RWPE1 (cell line): Measurements from ENCODE around the gene MAP1LC3A.

Experiments used
- CTCF ChIA-PET: fragments of 350-600 bp; sonication (Branson Sonifier 250); formaldehyde crosslinking; extraction: SDS; loops from one replicate; lab custom pipeline; 2021; lab: Yijun Ruan, JAX
- POLR2A ChIA-PET: fragments of 400-600 bp; formaldehyde crosslinking; extraction: SDS; loops from one replicate; lab custom pipeline; 2020; ENCODE audit warnings: antibody characterized with exemption; ENCODE audit not compliant: low non-redundant PET; lab: Yijun Ruan, JAX
- DNase-seq: peaks from one replicate; pipeline ENCODE4 v3.0.0; 2012; ENCODE audit warnings: low spot score
- H3K27ac ChIP-seq: fragments of 450-650 bp; 2 replicates; pipeline ENCODE4 v1.5.1; 2017
- TF ChIP-seq, protein P1 (sequence below): fragments of 450-650 bp; conservative IDR thresholded peaks from 2 replicates; pipeline ENCODE4 v1.5.1; 2017; ENCODE audit warnings: low read depth, mild to moderate bottlenecking

MAP1LC3A gene

DNA sequence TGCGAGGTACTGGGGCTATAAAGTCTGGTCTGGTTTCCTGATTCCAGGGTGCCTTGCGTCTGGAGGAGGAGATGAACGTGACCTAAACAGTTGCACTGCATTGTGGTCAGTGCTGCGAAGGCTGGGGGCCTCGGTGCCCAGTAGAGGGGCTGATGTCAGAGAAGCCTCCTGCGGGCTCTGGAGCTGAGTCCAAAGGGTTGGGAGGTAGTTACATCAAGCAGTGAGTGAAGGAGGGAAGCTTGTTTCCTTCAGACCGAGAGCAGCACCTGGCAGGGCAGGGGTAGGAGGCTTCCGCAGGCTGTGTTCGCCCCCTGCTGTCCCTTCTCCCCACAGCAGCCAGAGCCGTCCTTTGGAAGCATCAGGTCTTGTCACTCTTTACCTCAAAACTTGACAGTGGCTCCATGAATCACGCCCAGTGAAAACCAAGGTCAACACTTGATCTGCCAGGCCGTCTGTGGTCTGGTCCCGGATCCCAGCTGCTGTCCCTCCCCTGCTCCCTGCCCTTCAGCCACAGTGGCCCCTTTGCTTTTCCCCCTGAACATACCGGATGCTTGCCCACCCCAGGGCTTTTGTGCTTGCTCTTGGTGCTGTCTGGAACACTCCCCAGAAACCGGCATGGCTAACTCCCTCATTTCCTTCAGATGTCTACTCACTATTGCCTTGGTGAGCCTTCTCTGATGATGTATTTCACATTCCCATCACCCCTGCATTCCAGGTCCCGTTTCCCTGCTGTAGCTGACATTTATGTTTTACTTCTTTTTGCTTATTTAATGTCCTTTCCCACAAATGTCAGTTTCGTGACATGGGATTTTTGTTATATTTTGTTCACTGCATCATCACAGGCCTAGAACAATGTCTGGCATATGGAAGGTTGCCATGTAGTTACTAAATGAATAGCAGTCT lies 35.3 kb upstream of the MAP1LC3A start:
- POLR2A ChIA-PET, result no interaction called here
- TF ChIP-seq, protein P1, sequence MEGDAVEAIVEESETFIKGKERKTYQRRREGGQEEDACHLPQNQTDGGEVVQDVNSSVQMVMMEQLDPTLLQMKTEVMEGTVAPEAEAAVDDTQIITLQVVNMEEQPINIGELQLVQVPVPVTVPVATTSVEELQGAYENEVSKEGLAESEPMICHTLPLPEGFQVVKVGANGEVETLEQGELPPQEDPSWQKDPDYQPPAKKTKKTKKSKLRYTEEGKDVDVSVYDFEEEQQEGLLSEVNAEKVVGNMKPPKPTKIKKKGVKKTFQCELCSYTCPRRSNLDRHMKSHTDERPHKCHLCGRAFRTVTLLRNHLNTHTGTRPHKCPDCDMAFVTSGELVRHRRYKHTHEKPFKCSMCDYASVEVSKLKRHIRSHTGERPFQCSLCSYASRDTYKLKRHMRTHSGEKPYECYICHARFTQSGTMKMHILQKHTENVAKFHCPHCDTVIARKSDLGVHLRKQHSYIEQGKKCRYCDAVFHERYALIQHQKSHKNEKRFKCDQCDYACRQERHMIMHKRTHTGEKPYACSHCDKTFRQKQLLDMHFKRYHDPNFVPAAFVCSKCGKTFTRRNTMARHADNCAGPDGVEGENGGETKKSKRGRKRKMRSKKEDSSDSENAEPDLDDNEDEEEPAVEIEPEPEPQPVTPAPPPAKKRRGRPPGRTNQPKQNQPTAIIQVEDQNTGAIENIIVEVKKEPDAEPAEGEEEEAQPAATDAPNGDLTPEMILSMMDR, result no peak; the same call in 1 of the 2 replicates
- peak overlapping the region; percentile 66 for H3K27ac ChIP-seq
- CTCF ChIA-PET, result interaction anchor here (0.5 to 3.3 kb wide), 9 partner anchors 15 to 750 kb away, joined by 3 to 21 read pairs (median 3); partner anchors contain the start of gene ITCH
- DNase-seq, result peak; percentile 48

DNA sequence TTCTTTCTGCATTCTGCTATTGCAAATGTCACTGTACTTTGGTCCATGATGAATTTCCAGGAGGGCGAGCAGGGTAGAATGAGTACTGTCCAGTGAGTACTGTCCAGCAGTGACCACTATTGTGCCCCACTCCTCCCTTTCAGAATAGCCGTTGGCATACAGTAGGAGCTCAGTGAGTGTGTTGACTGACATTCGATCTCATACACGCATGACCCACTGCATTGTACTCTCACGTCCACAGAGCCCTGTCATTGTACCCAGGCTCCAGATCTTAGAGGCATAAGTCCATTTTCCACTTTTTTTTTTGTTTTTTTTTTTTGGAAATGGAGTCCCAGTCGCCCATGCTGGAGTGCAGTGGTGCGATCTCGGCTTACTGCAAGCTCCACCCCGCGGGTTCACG lies 34.1 kb upstream of the MAP1LC3A start:
- peak overlapping the region; percentile 90 for H3K27ac ChIP-seq
- DNase-seq, result no peak
- CTCF ChIA-PET, result interaction anchor here (0.6 to 3.3 kb wide), 3 partner anchors 14 to 338 kb away, joined by 3 to 21 read pairs (median 4); no protein-coding TSS in a partner anchor
- TF ChIP-seq, protein P1, result no peak
- POLR2A ChIA-PET, result no interaction called here

DNA sequence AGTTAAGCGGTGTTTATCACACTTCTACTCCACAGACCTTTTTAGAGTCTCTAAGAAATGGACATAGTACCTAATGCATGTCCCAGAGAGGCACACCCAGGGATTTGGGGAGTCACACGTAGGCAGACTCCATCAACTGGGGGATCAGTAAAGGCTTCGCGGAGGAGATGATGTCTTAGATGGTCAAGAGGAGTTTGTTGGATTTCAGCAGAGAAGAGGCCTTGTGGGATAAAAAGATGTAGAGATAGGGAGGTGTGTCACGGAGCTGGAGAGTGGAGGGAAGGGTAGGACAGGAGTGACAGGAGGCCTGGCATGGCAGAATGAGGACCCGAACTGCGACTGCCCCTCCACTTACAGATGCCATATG lies 33.2 kb upstream of the MAP1LC3A start:
- POLR2A ChIA-PET, result interaction anchor here (0.7 kb wide), 1 partner anchor 9 kb away, joined by 6 read pairs; the partner anchor contains the start of gene DYNLRB1
- CTCF ChIA-PET, result interaction anchor here (0.5 to 3.3 kb wide), 2 partner anchors 213 to 536 kb away, joined by 3 to 21 read pairs; no protein-coding TSS in a partner anchor
- TF ChIP-seq, protein P1, result no peak
- peak overlapping the region; percentile 90 for H3K27ac ChIP-seq
- DNase-seq, result no peak

DNA sequence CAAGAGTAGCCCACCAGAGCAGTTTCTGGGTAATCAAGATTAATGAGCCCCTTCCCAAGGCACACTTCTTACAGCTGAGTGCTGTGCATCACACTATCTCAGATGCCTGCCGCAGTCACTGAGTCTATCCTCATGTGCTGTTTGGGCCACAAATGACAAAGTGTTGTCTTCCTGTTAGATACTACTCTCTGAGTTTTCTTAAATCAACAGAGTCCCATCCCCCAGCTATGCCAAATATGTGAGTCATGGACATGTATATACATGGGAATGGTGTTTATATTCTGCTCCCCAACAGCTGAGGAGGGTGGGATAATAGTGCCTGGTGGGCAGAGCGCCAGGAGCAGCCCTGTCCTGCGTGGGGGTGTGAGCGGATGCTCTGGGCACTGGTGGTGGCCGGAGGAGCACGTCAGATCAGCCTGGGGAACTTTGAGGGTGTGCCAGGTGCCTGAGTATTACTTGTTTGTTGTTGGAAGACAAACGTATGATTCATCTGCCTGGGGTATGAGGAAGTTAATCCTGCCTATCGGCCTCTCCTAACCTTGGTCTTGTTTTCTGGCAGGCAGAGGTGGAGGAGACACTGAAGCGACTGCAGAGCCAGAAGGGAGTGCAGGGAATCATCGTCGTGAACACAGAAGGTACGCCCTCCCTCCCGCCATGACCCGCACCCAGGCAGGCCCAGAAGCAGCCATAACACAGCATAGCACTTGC lies 32.7 kb upstream of the MAP1LC3A start:
- H3K27ac ChIP-seq, result peak overlapping the region; percentile 90
- POLR2A ChIA-PET, result interaction anchor here (0.7 kb wide), 1 partner anchor 10 kb away, joined by 6 read pairs; the partner anchor contains the start of gene DYNLRB1
- CTCF ChIA-PET, result interaction anchor here (0.5 to 3.3 kb wide), 2 partner anchors 213 to 537 kb away, joined by 3 to 21 read pairs; no protein-coding TSS in a partner anchor
- peak; percentile 100 for DNase-seq
- TF ChIP-seq, protein P1, result no peak

DNA sequence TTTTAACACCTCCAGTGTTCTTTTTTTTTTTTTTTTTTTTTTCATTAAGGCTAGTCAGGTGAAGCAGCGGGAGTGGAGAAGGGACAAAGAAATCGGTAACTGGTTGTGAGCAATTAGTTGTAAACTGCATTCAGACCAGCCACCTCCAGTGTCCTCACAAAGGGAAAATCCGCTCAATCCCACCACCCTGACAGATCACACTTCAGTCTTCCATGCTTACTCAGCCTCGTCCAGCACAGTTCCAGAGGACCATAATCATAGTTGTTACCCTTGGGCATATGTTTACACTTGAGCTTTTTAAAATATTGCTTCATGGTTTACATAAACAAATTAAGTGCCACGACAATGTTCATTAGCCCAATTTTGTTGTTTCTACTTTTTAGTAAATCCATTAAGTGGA lies 32.1 kb upstream of the MAP1LC3A start:
- POLR2A ChIA-PET, result no interaction called here
- TF ChIP-seq, protein P1, result no peak
- no peak for DNase-seq
- CTCF ChIA-PET, result interaction anchor here (1.0 kb wide), 1 partner anchor 213 kb away, joined by 3 read pairs; no protein-coding TSS in a partner anchor
- peak overlapping the region; percentile 90 for H3K27ac ChIP-seq

DNA sequence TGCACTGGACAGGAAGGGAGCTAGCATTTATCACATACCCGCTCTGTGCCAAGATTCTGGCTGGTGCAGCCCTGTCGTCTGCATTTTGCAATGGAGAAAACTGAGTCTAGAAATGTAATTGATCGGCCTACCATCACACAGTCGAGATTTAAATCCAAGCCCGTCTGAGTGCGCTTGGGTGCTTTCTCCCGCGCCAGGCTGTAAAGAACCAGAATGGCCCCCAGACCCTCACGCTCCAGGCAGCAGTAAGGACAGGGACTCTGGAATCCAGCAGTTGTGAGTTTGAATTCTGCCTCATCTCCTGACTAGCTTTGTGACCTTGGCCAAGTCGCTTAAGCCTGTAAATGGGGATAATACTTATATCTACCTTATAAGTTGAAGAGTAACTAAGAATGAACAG lies 31.5 kb upstream of the MAP1LC3A start:
- ChIA-PET POLR2A (no interaction called here), CTCF (interaction anchor here (1.0 kb wide), 1 partner anchor 214 kb away, joined by 3 read pairs; no protein-coding TSS in a partner anchor)
- no peak for DNase-seq
- TF ChIP-seq, protein P1, result no peak
- peak overlapping the region; percentile 90 for H3K27ac ChIP-seq
